H9 (cell line): ENCODE results near the gene STRIT1. TPM values are rescaled to one million over a fixed set of nuclear protein-coding genes. Genes with fewer than 3 reads are reported as not detected.

Experiments used
- DNase-seq: peaks from one replicate; pipeline ENCODE4 v3.0.0-alpha.2; 2017
- H2AFZ ChIP-seq: one replicate; pipeline ENCODE4 v1.6.1; 2013; ENCODE audit warnings: mild to moderate bottlenecking, low read length, control low read depth, moderate library complexity
- H2AK5ac ChIP-seq: 2 replicates; pipeline ENCODE4 v1.6.1; 2013; ENCODE audit warnings: low read length, control low read depth, mixed read lengths; ENCODE audit not compliant: insufficient read length
- H2BK120ac ChIP-seq: one replicate; pipeline ENCODE4 v1.6.1; 2013; ENCODE audit warnings: low read depth, mild to moderate bottlenecking, low read length, control low read depth, inconsistent platforms; ENCODE audit not compliant: poor library complexity, severe bottlenecking
- H2BK12ac ChIP-seq: 2 replicates; pipeline ENCODE4 v1.6.1; 2013; ENCODE audit warnings: low read length, control low read depth, mixed read lengths, low read depth; ENCODE audit not compliant: insufficient read length
- H2BK15ac ChIP-seq: 2 replicates; pipeline ENCODE4 v1.6.1; 2013; ENCODE audit warnings: low read depth, low read length, control low read depth
- H2BK20ac ChIP-seq: one replicate; pipeline ENCODE4 v1.6.1; 2013; ENCODE audit warnings: low read depth, mild to moderate bottlenecking, low read length, control low read depth, inconsistent platforms; ENCODE audit not compliant: poor library complexity, severe bottlenecking
- H2BK5ac ChIP-seq: 2 replicates; pipeline ENCODE4 v1.6.1; 2013; ENCODE audit warnings: low read length, control low read depth, mixed read lengths; ENCODE audit not compliant: insufficient read length
- H3K14ac ChIP-seq: 2 replicates; pipeline ENCODE4 v1.6.1; 2013; ENCODE audit warnings: low read length, control low read depth; ENCODE audit not compliant: insufficient read depth
- H3K18ac ChIP-seq: 2 replicates; pipeline ENCODE4 v1.6.1; 2013; ENCODE audit warnings: low read depth, mild to moderate bottlenecking, mixed read lengths, low read length, control low read depth; ENCODE audit not compliant: insufficient read length
- H3K23ac ChIP-seq: 2 replicates; pipeline ENCODE4 v1.6.1; 2013; ENCODE audit warnings: low read length, control low read depth, mixed read lengths, low read depth; ENCODE audit not compliant: insufficient read length
- H3K23me2 ChIP-seq: 2 replicates; pipeline ENCODE4 v1.6.1; 2013; ENCODE audit warnings: low read depth, mild to moderate bottlenecking, mixed read lengths, low read length, control low read depth; ENCODE audit not compliant: insufficient read length, poor library complexity, severe bottlenecking
- H3K27ac ChIP-seq: 2 replicates; pipeline ENCODE4 v1.5.1; 2013; ENCODE audit warnings: low read length, control low read depth, mixed read lengths, low read depth; ENCODE audit not compliant: insufficient read length
- H3K27me3 ChIP-seq: 2 replicates; pipeline ENCODE4 v1.6.1; 2013; ENCODE audit warnings: low read length, control low read depth, inconsistent platforms; ENCODE audit not compliant: insufficient read depth
- H3K4ac ChIP-seq: 2 replicates; pipeline ENCODE4 v1.6.1; 2013; ENCODE audit warnings: low read depth, mild to moderate bottlenecking, control low read depth, inconsistent platforms, low read length, moderate library complexity
- H3K4me1 ChIP-seq: 2 replicates; pipeline ENCODE4 v1.6.1; 2013; ENCODE audit warnings: low read length, control low read depth, inconsistent platforms; ENCODE audit not compliant: insufficient read depth
- H3K4me2 ChIP-seq: 2 replicates; pipeline ENCODE4 v1.6.1; 2013; ENCODE audit warnings: low read length, control low read depth, mixed read lengths; ENCODE audit not compliant: insufficient read length, insufficient read depth
- H3K56ac ChIP-seq: 2 replicates; pipeline ENCODE4 v1.6.1; 2013; ENCODE audit warnings: low read depth, mild to moderate bottlenecking, mixed read lengths, low read length, control low read depth; ENCODE audit not compliant: insufficient read length
- H3K79me1 ChIP-seq: 2 replicates; pipeline ENCODE4 v1.6.1; 2013; ENCODE audit warnings: low read depth, mild to moderate bottlenecking, moderate library complexity, low read length, control low read depth, inconsistent platforms; ENCODE audit not compliant: insufficient read depth, poor library complexity, severe bottlenecking
- H3K79me2 ChIP-seq: 2 replicates; pipeline ENCODE4 v1.6.1; 2013; ENCODE audit warnings: low read length, control low read depth, inconsistent platforms; ENCODE audit not compliant: insufficient read depth
- H3K9ac ChIP-seq: 2 replicates; pipeline ENCODE4 v1.6.1; 2013; ENCODE audit warnings: low read length, control low read depth, mixed read lengths; ENCODE audit not compliant: insufficient read length; ENCODE audit errors: extremely low read depth
- H3K9me3 ChIP-seq: one replicate; pipeline ENCODE4 v1.6.1; 2013; ENCODE audit warnings: low read depth, low read length, inconsistent platforms; ENCODE audit not compliant: control insufficient read depth
- H3T11ph ChIP-seq: one replicate; pipeline ENCODE4 v1.6.1; 2013; ENCODE audit warnings: mild to moderate bottlenecking, low read length, control low read depth, inconsistent platforms
- H4K20me1 ChIP-seq: one replicate; pipeline ENCODE4 v1.6.1; 2013; ENCODE audit not compliant: control insufficient read depth, insufficient read length, insufficient read depth
- H4K5ac ChIP-seq: 2 replicates; pipeline ENCODE4 v1.6.1; 2013; ENCODE audit warnings: low read depth, mild to moderate bottlenecking, mixed read lengths, low read length, control low read depth; ENCODE audit not compliant: insufficient read length
- H4K8ac ChIP-seq: replicated peaks from 2 replicates; pipeline ENCODE4 v1.6.1; 2013; ENCODE audit warnings: low read length, control low read depth, mixed read lengths, low read depth; ENCODE audit not compliant: insufficient read length
- H4K91ac ChIP-seq: 2 replicates; pipeline ENCODE4 v1.6.1; 2013; ENCODE audit warnings: low read depth, mild to moderate bottlenecking, moderate library complexity, mixed read lengths, low read length, control low read depth; ENCODE audit not compliant: insufficient read length
- H3K27ac Mint-ChIP-seq, 3 experiments: 2 replicates in 2 of 3; 3 replicates in 1 of 3; pipeline ENCODE4 v1.8.0; 2020 to 2021; ENCODE audit warnings: mixed read lengths in 3 of 3, mild to moderate bottlenecking in 1 of 3, moderate library complexity in 1 of 3
- H3K27me3 Mint-ChIP-seq: 2 replicates; pipeline ENCODE4 v1.8.0; 2021; ENCODE audit warnings: low read depth, mild to moderate bottlenecking, moderate library complexity, mixed read lengths
- H3K36me3 Mint-ChIP-seq, 3 experiments: 2 replicates in 2 of 3; 3 replicates in 1 of 3; pipeline ENCODE4 v1.8.0; 2020 to 2021; ENCODE audit warnings: low read depth in 3 of 3, mixed read lengths in 3 of 3; ENCODE audit not compliant: insufficient read depth in 1 of 3
- H3K4me1 Mint-ChIP-seq, 2 experiments: 2 replicates each; pipeline ENCODE4 v1.8.0; 2020; ENCODE audit warnings: mixed read lengths in 2 of 2
- H3K4me3 Mint-ChIP-seq, 2 experiments: 2 replicates in 1 of 2; 3 replicates in 1 of 2; pipeline ENCODE4 v1.8.0; 2020 to 2021; ENCODE audit warnings: mild to moderate bottlenecking in 2 of 2, mixed read lengths in 2 of 2, moderate library complexity in 1 of 2
- H3K9me3 Mint-ChIP-seq, 2 experiments: 2 replicates in 1 of 2; 3 replicates in 1 of 2; pipeline ENCODE4 v1.8.0; 2020; ENCODE audit warnings: mild to moderate bottlenecking in 2 of 2, mixed read lengths in 2 of 2, moderate library complexity in 1 of 2
- CTCF ChIP-seq: fragments of 200-600 bp; sonication (generic); conservative IDR thresholded peaks from 3 replicates; pipeline ENCODE4 v1.8.0; 2021; ENCODE audit warnings: antibody characterized with exemption, mild to moderate bottlenecking
- WGBS: extraction: QIAGEN DNeasy Blood & Tissue Kit; methylation state at CpG from one replicate; pipeline ENCODE4 v1.1.7; 2013; ENCODE audit warnings: missing lambda C conversion rate, low lambda C conversion rate, mixed read lengths; ENCODE audit not compliant: insufficient read length; ENCODE audit errors: extremely low coverage; 5-methylcytosine and 5-hydroxymethylcytosine counted together
- total RNA-seq: library from RNA; stranded (reverse); gene quantifications from 2 replicates; pipeline ENCODE4 v1.2.1, GENCODE V29; 2021

The STRIT1 gene
- total RNA-seq, 1 experiment from 2014 or later = not detected

GRCh38 chr3:155326244-155326643 is 32.8 kb upstream of the STRIT1 start:
- Histone ChIP-seq H2AK5ac (no peak overlapping the region), H2BK12ac (no peak overlapping the region), H3K4ac (no peak overlapping the region), H3K4me1 (no peaks in the 10 kb centered on the region), H2BK120ac (no peak overlapping the region), H4K91ac (no peak overlapping the region), H3K9me3 (no peaks in the 10 kb centered on the region), H2BK20ac (no peak overlapping the region), H3K4me2 (no peak overlapping the region), H3K14ac (no peak overlapping the region), H3T11ph (no peak overlapping the region), H3K27me3 (no peaks in the 10 kb centered on the region), H3K56ac (no peak overlapping the region), H2AFZ (no peak overlapping the region), H4K20me1 (no peaks in the 10 kb centered on the region), H3K79me2 (no peaks in the 10 kb centered on the region), H3K9ac (no peak overlapping the region), H3K18ac (peak overlapping the region; percentile 6), H3K27ac (no peak overlapping the region), H3K23me2 (no peaks in the 10 kb centered on the region), H2BK5ac (no peak overlapping the region), H4K8ac (no peak overlapping the region), H4K5ac (no peak overlapping the region), H3K79me1 (no peaks in the 10 kb centered on the region), H2BK15ac (no peak overlapping the region), H3K23ac (no peak overlapping the region)
- WGBS = no CpG with 5 or more reads among the region's 5 CpGs
- no peak for TF ChIP-seq CTCF
- no peak overlapping the region; a peak in 1 of 7 replicates for H3K27ac Mint-ChIP-seq
- no peaks in the 10 kb centered on the region for H3K27me3 Mint-ChIP-seq
- H3K9me3 Mint-ChIP-seq = no peaks in the 10 kb centered on the region
- no peak overlapping the region for H3K4me3 Mint-ChIP-seq
- DNase-seq = no peak
- H3K4me1 Mint-ChIP-seq = peaks cover 6 to 7% of the 10 kb centered on the region in 2 experiments; a peak in 3 of 4 replicates
- no peaks in the 10 kb centered on the region for H3K36me3 Mint-ChIP-seq
